B cell (primary cell): ENCODE data around the gene MAGI2. TPM values are rescaled to one million over a fixed set of nuclear protein-coding genes. Genes with fewer than 3 reads are reported as not detected.

ENCODE experiments used
- ATAC-seq: fragments of 200-7000 bp; cut with Tn5 transposase; one replicate; pipeline ENCODE4 v1.10.0; 2021; ENCODE audit warnings: low read depth, mild to moderate bottlenecking, moderate number of reproducible peaks, moderate library complexity
- CTCF ChIA-PET: fragments of 350-600 bp; sonication (Branson Sonifier 250); formaldehyde crosslinking; loops from one replicate; lab custom pipeline; 2021; ENCODE audit warnings: antibody characterized with exemption, inconsistent platforms; lab: Charles Lee
- POLR2A ChIA-PET: fragments of 350-600 bp; sonication (Branson Sonifier 250); formaldehyde crosslinking; loops from one replicate; lab custom pipeline; 2021; ENCODE audit warnings: antibody characterized with exemption; lab: Charles Lee
- DNase-seq: peaks from one replicate; pipeline ENCODE4 v3.0.0; 2013
- H2AFZ ChIP-seq: 2 replicates; pipeline ENCODE4 v1.6.1; 2012; ENCODE audit warnings: mild to moderate bottlenecking, low read depth, low read length; ENCODE audit not compliant: insufficient read depth, poor library complexity, severe bottlenecking
- H3K27ac ChIP-seq, 2 donors: 1 replicate in 1 of 2; 2 replicates in 1 of 2; pipeline ENCODE4 v1.5.1; 2012 to 2013; ENCODE audit warnings: low read length in 2 of 2, mild to moderate bottlenecking in 2 of 2, moderate library complexity in 1 of 2
- H3K27me3 ChIP-seq, 4 experiments: fragments of 200-600 bp in 1 of 4; sonication (generic) in 1 of 4; replicated peaks in 1 of 4; 1 replicate in 2 of 4; 2 replicates in 2 of 4; pipeline versions ENCODE4 v1.6.1 to v1.7.0; 2013 to 2016; ENCODE audit warnings: low read length in 3 of 4, mild to moderate bottlenecking in 2 of 4, mixed read lengths in 1 of 4, moderate library complexity in 1 of 4; ENCODE audit not compliant: insufficient read depth in 4 of 4, control insufficient read depth in 3 of 4; ENCODE audit errors: control extremely low read depth in 1 of 4
- H3K36me3 ChIP-seq, 2 experiments: replicated peaks in 1 of 2; 1 replicate in 1 of 2; 2 replicates in 1 of 2; pipeline versions ENCODE4 v1.6.1 to v1.7.1; 2013; ENCODE audit warnings: low read length in 1 of 2; ENCODE audit not compliant: insufficient read depth in 2 of 2, control insufficient read depth in 1 of 2; ENCODE audit errors: control extremely low read depth in 1 of 2, extremely low read depth in 1 of 2
- H3K4me1 ChIP-seq, 2 donors: fragments of 200-600 bp in 1 of 2; sonication (generic) in 1 of 2; 1 replicate in 1 of 2; 2 replicates in 1 of 2; pipeline versions ENCODE4 v1.5.1 to v1.6.1; 2013 to 2017; ENCODE audit warnings: low read length in 2 of 2; ENCODE audit not compliant: control insufficient read depth in 2 of 2, insufficient read depth in 2 of 2
- H3K4me2 ChIP-seq: replicated peaks from 2 replicates; pipeline ENCODE3; 2012; ENCODE audit warnings: mild to moderate bottlenecking, low read depth, low read length; ENCODE audit not compliant: poor library complexity, severe bottlenecking
- H3K4me3 ChIP-seq, 5 experiments: fragments of 200-600 bp in 1 of 5; sonication (generic) in 1 of 5; 1 replicate in 3 of 5; 2 replicates in 2 of 5; pipeline versions ENCODE4 v1.5.1 to v1.7.0; 2011 to 2016; ENCODE audit warnings: low read length in 4 of 5, mild to moderate bottlenecking in 4 of 5, low read depth in 2 of 5, control low read depth in 1 of 5, moderate library complexity in 1 of 5; ENCODE audit not compliant: insufficient read depth in 1 of 5; ENCODE audit errors: control extremely low read depth in 1 of 5, extremely low read depth in 1 of 5
- H3K79me2 ChIP-seq: fragments of 200-600 bp; sonication (generic); one replicate; pipeline ENCODE4 v1.6.0; 2016; ENCODE audit warnings: low read length; ENCODE audit not compliant: control insufficient read depth, insufficient read depth
- H3K9ac ChIP-seq: fragments of 200-600 bp; sonication (generic); 2 replicates; pipeline ENCODE4 v1.6.1; 2017; ENCODE audit warnings: mild to moderate bottlenecking, low read length, moderate library complexity
- H3K9me3 ChIP-seq, 3 donors: one replicate each; pipeline versions ENCODE4 v1.6.1 to v1.7.1; 2013; ENCODE audit warnings: low read length in 2 of 3; ENCODE audit not compliant: control insufficient read depth in 2 of 3, insufficient read depth in 1 of 3; ENCODE audit errors: control extremely low read depth in 1 of 3
- H4K20me1 ChIP-seq: 2 replicates; pipeline ENCODE4 v1.6.0; 2012; ENCODE audit warnings: mild to moderate bottlenecking, low read length; ENCODE audit not compliant: insufficient read depth, control insufficient read depth, poor library complexity, severe bottlenecking
- H3K27ac Mint-ChIP-seq: one replicate; pipeline ENCODE4 v1.8.0; 2021; ENCODE audit warnings: mixed read lengths
- H3K27me3 Mint-ChIP-seq: one replicate; pipeline ENCODE4 v1.8.0; 2021; ENCODE audit warnings: mixed read lengths
- H3K4me1 Mint-ChIP-seq: one replicate; pipeline ENCODE4 v1.8.0; 2021; ENCODE audit warnings: mixed read lengths
- H3K4me3 Mint-ChIP-seq: one replicate; pipeline ENCODE4 v1.8.0; 2021; ENCODE audit warnings: mixed read lengths
- H3K9me3 Mint-ChIP-seq: one replicate; pipeline ENCODE4 v1.8.0; 2022; ENCODE audit warnings: mixed read lengths; ENCODE audit not compliant: insufficient read depth
- CTCF ChIP-seq: fragments of 200-600 bp; IDR thresholded peaks from one replicate; pipeline ENCODE4 v1.8.0; 2022; ENCODE audit warnings: antibody characterized with exemption, mild to moderate bottlenecking
- EZH2 ChIP-seq: IDR thresholded peaks from 2 replicates; pipeline ENCODE4 v1.6.1; 2012; ENCODE audit warnings: borderline replicate concordance, low read depth, mild to moderate bottlenecking, moderate library complexity, low read length; ENCODE audit not compliant: insufficient read depth, poor library complexity, severe bottlenecking
- WGBS: methylation state at CpG from one replicate; pipeline ENCODE4 v1.1.5; 2013; ENCODE audit warnings: missing lambda C conversion rate; ENCODE audit not compliant: insufficient coverage; 5-methylcytosine and 5-hydroxymethylcytosine counted together
- intact Hi-C: fragments of 100-400 bp; cut with micrococcal nuclease; formaldehyde crosslinking; loops from one replicate; pipeline ENCODE4 v1.10.0; 2022
- polyA plus RNA-seq: library from polyadenylated mRNA; depleted of rRNA; stranded (reverse); fragments of >200 nt; gene quantifications from 2 replicates; pipeline ENCODE4 v1.2.3, GENCODE V29; 2012
- total RNA-seq, 2 donors: library from RNA; stranded (reverse); fragments of 120-200 nt in 1 of 2; gene quantifications; 1 replicate in 1 of 2; 2 replicates in 1 of 2; pipeline versions ENCODE4 v1.2.3 to v1.2.4, GENCODE V29; 2013 to 2022

MAGI2 gene
- total and polyA plus RNA-seq, 2 donors (not counting 1 experiment from before 2014, with no cell fraction given) = 0.16 to 0.64 TPM

- H3K4me1 Mint-ChIP-seq = no peaks in the 10 kb centered on the region
- no peaks in the 10 kb centered on the region for H3K9me3 Mint-ChIP-seq
- no peak overlapping the region for H3K4me2 ChIP-seq
- intact Hi-C loops = no loop called here
- ChIA-PET CTCF (no interaction called here), POLR2A (no interaction called here)
- no peaks in the 10 kb centered on the region for H3K36me3 ChIP-seq
- H3K27ac Mint-ChIP-seq = no peak overlapping the region
- no peak overlapping the region for H3K9ac ChIP-seq
- no peak for DNase-seq
- no peaks in the 10 kb centered on the region for H3K4me1 ChIP-seq
- no CpG with 5 or more reads among the region's 4 CpGs for WGBS
- no peaks in the 10 kb centered on the region for H4K20me1 ChIP-seq
- no peak overlapping the region for H3K4me3 ChIP-seq
- no peak overlapping the region for H3K27ac ChIP-seq
- no peak for ATAC-seq
- H3K9me3 ChIP-seq = peaks cover 0 to 6% (median 0%) of the 10 kb centered on the region in 3 donors
- no peaks in the 10 kb centered on the region for H3K27me3 ChIP-seq
- H3K4me3 Mint-ChIP-seq = no peak overlapping the region
- H3K27me3 Mint-ChIP-seq = no peaks in the 10 kb centered on the region
- no peak overlapping the region for H2AFZ ChIP-seq
- TF ChIP-seq EZH2 = no peak
- H3K79me2 ChIP-seq = no peaks in the 10 kb centered on the region
These were observed 1174.4 kb downstream of the MAGI2 start for GRCh38 chr7:78279032-78279431.

DNA sequence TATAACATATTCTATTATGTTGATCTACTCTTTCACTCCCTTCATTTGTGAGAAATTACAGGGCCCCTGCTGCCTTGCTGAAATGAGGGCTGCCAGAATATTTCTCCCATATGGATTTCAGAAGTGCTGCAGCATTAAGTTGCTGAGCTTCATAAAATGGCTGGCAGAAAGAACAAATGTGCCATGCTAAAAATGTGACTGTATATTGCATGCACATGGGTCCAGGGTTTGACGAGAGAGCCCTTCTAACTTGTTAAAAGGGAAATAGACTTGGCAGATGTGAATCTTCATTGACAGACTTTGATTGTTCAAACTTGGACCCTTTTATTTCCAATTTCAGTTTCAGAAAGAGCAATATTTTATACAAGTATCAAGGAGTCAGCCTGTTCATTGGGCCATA, 1186.3 kb downstream of the MAGI2 start:
- ATAC-seq = no peak
- Mint-ChIP-seq H3K9me3 (peaks cover 5% of the 10 kb centered on the region), H3K4me1 (no peaks in the 10 kb centered on the region), H3K27ac (no peak overlapping the region), H3K27me3 (no peaks in the 10 kb centered on the region), H3K4me3 (no peak overlapping the region)
- no peaks in the 10 kb centered on the region for H3K9me3 ChIP-seq
- no peak overlapping the region for H3K4me3 ChIP-seq
- no peak overlapping the region for H3K9ac ChIP-seq
- intact Hi-C loops = no loop called here
- POLR2A ChIA-PET = no interaction called here
- H4K20me1 ChIP-seq = no peaks in the 10 kb centered on the region
- TF ChIP-seq EZH2 (no peak), CTCF (no peak)
- H3K79me2 ChIP-seq = no peaks in the 10 kb centered on the region
- DNase-seq = no peak
- H3K4me2 ChIP-seq = no peak overlapping the region
- no peak overlapping the region for H3K27ac ChIP-seq
- CTCF ChIA-PET = no interaction called here
- no peaks in the 10 kb centered on the region for H3K36me3 ChIP-seq
- no peak overlapping the region for H2AFZ ChIP-seq
- no peaks in the 10 kb centered on the region for H3K27me3 ChIP-seq
- H3K4me1 ChIP-seq = no peaks in the 10 kb centered on the region
- WGBS = 83% methylated on average over 1 of the region's 1 CpG
